Neutrophil (primary cell): Measurements from ENCODE around the gene TRIM71.
"Not testable (repeated sequence)": the region's sequence is repeated elsewhere in the genome, so short reads cannot be mapped to it uniquely, and the experiment has no call there.

Experiments used
- H3K27ac ChIP-seq: fragments of 200-600 bp; sonication (generic); 2 replicates; pipeline ENCODE4 v1.5.1; 2016; ENCODE audit warnings: mild to moderate bottlenecking, moderate library complexity
- H3K27me3 ChIP-seq: fragments of 200-600 bp; sonication (generic); 2 replicates; pipeline ENCODE4 v1.6.0; 2016; ENCODE audit warnings: mild to moderate bottlenecking
- H3K36me3 ChIP-seq: fragments of 200-600 bp; sonication (generic); 2 replicates; pipeline ENCODE4 v1.5.1; 2017
- H3K4me1 ChIP-seq, 2 experiments: fragments of 200-600 bp in 1 of 2; sonication (generic) in 1 of 2; 1 replicate in 1 of 2; 2 replicates in 1 of 2; pipeline versions ENCODE4 v1.5.1 to v1.6.1; 2013 to 2016; ENCODE audit warnings: low read depth in 1 of 2, low read length in 1 of 2, mild to moderate bottlenecking in 1 of 2, moderate library complexity in 1 of 2; ENCODE audit not compliant: control insufficient read depth in 1 of 2, insufficient read depth in 1 of 2
- H3K4me3 ChIP-seq, 2 experiments: fragments of 200-600 bp in 1 of 2; sonication (generic) in 1 of 2; 1 replicate in 1 of 2; 2 replicates in 1 of 2; pipeline ENCODE4 v1.5.1; 2013 to 2016; ENCODE audit warnings: low read depth in 1 of 2, low read length in 1 of 2, mild to moderate bottlenecking in 1 of 2, moderate library complexity in 1 of 2
- H3K9me3 ChIP-seq: fragments of 200-600 bp; sonication (generic); 2 replicates; pipeline ENCODE4 v1.5.1; 2016
- CTCF ChIP-seq: fragments of 200-600 bp; sonication (generic); IDR thresholded peaks from 2 replicates; pipeline ENCODE4 v1.5.1; 2016; ENCODE audit warnings: antibody characterized with exemption

TRIM71 gene

GRCh38 chr3:32919920-32920319, 102.1 kb downstream of the TRIM71 start:
- Histone ChIP-seq H3K36me3 (no peaks in the 10 kb centered on the region), H3K27me3 (peaks cover 6% of the 10 kb centered on the region), H3K27ac (no peak overlapping the region), H3K9me3 (peaks cover 8% of the 10 kb centered on the region), H3K4me3 (no peak overlapping the region), H3K4me1 (no peaks in the 10 kb centered on the region)
- no peak for TF ChIP-seq CTCF

GRCh38 chr3:32922078-32922477, 104.3 kb downstream of the TRIM71 start:
- H3K9me3 ChIP-seq, result peaks cover 4% of the 10 kb centered on the region
- peaks cover 6% of the 10 kb centered on the region for H3K27me3 ChIP-seq
- H3K4me3 ChIP-seq, result no peak overlapping the region
- no peaks in the 10 kb centered on the region for H3K4me1 ChIP-seq
- no peak overlapping the region for H3K27ac ChIP-seq
- no peak for TF ChIP-seq CTCF
- no peaks in the 10 kb centered on the region for H3K36me3 ChIP-seq

- Histone ChIP-seq H3K27me3 (no peaks in the 10 kb centered on the region), H3K27ac (no peak overlapping the region), H3K4me3 (no peak overlapping the region), H3K9me3 (no peaks in the 10 kb centered on the region), H3K4me1 (no peaks in the 10 kb centered on the region), H3K36me3 (no peaks in the 10 kb centered on the region)
- TF ChIP-seq CTCF, result no peak
Measured at GRCh38 chr3:32930161-32930560, 112.4 kb downstream of the TRIM71 start.

- H3K27me3 ChIP-seq, H3K4me3 ChIP-seq, H3K4me1 ChIP-seq: not testable (repeated sequence)
Measured at GRCh38 chr3:32931273-32931672, 113.5 kb downstream of the TRIM71 start.

GRCh38 chr3:32934150-32934742, 116.4 kb downstream of the TRIM71 start:
- TF ChIP-seq CTCF, result no peak
- no peak overlapping the region for H3K4me3 ChIP-seq
- no peaks in the 10 kb centered on the region for H3K9me3 ChIP-seq
- H3K36me3 ChIP-seq, result no peaks in the 10 kb centered on the region
- H3K4me1 ChIP-seq, result no peaks in the 10 kb centered on the region
- H3K27ac ChIP-seq, result no peak overlapping the region
- no peaks in the 10 kb centered on the region for H3K27me3 ChIP-seq

More at GRCh38 chr3:32931273-32931672, 113.5 kb downstream of the TRIM71 start:
- H3K27ac ChIP-seq, H3K9me3 ChIP-seq, H3K36me3 ChIP-seq: not testable (repeated sequence)

GRCh38 chr3:32937331-32937730, 119.5 kb downstream of the TRIM71 start:
- Histone ChIP-seq H3K27ac (no peak overlapping the region), H3K9me3 (no peaks in the 10 kb centered on the region), H3K4me3 (no peak overlapping the region), H3K27me3 (no peaks in the 10 kb centered on the region), H3K4me1 (no peaks in the 10 kb centered on the region), H3K36me3 (no peaks in the 10 kb centered on the region)
- no peak for TF ChIP-seq CTCF

GRCh38 chr3:32939531-32940284, 121.9 kb downstream of the TRIM71 start:
- H3K4me3 ChIP-seq, H3K27me3 ChIP-seq, H3K36me3 ChIP-seq, H3K4me1 ChIP-seq, H3K9me3 ChIP-seq, H3K27ac ChIP-seq: not testable (repeated sequence)
